Fibroblast of lung (primary cell): ENCODE measurements around the gene GMEB1. TPM values are rescaled to one million over a fixed set of nuclear protein-coding genes. Genes with fewer than 3 reads are reported as not detected.

Source experiments
- DNase-seq, 2 donors: peaks; one replicate each; pipeline versions ENCODE4 v3.0.0 to v3.0.0-alpha.2; 2010; ENCODE audit warnings: low read depth in 2 of 2
- H2AFZ ChIP-seq: 2 replicates; pipeline ENCODE4 v1.5.1; 2012; ENCODE audit warnings: low read length, control low read depth, inconsistent platforms
- H3K27ac ChIP-seq: 2 replicates; pipeline ENCODE4 v1.5.1; 2011; ENCODE audit warnings: low read length, control low read depth; ENCODE audit not compliant: insufficient read depth
- H3K27me3 ChIP-seq: 2 replicates; pipeline ENCODE4 v1.5.1; 2011; ENCODE audit warnings: mild to moderate bottlenecking, low read length; ENCODE audit not compliant: control insufficient read depth, insufficient read depth
- H3K36me3 ChIP-seq: 2 replicates; pipeline ENCODE4 v1.5.1; 2011; ENCODE audit warnings: low read length; ENCODE audit not compliant: control insufficient read depth, insufficient read depth
- H3K4me1 ChIP-seq: 2 replicates; pipeline ENCODE4 v1.5.1; 2011; ENCODE audit warnings: low read length; ENCODE audit not compliant: control insufficient read depth, insufficient read depth; ENCODE audit errors: extremely low read depth
- H3K4me2 ChIP-seq: 2 replicates; pipeline ENCODE4 v1.5.1; 2011; ENCODE audit warnings: low read length, control low read depth; ENCODE audit not compliant: insufficient read depth; ENCODE audit errors: extremely low read depth
- H3K4me3 ChIP-seq, 4 experiments: fragments of 200-600 bp in 1 of 4; sonication (generic) in 1 of 4; replicated peaks in 1 of 4; 2 replicates each; pipeline ENCODE4 v1.5.1; 2011 to 2016; ENCODE audit warnings: low read length in 4 of 4, low read depth in 3 of 4, mild to moderate bottlenecking in 3 of 4, control low read depth in 2 of 4, inconsistent platforms in 1 of 4, mixed read lengths in 1 of 4; ENCODE audit not compliant: insufficient read depth in 1 of 4; ENCODE audit errors: control extremely low read depth in 1 of 4
- H3K79me2 ChIP-seq: 2 replicates; pipeline ENCODE4 v1.5.1; 2012; ENCODE audit warnings: mild to moderate bottlenecking, low read length, inconsistent platforms; ENCODE audit not compliant: control insufficient read depth, insufficient read depth
- H3K9ac ChIP-seq: 2 replicates; pipeline ENCODE4 v1.5.1; 2011; ENCODE audit warnings: mild to moderate bottlenecking, low read length, control low read depth; ENCODE audit not compliant: insufficient read depth
- H3K9me3 ChIP-seq: 2 replicates; pipeline ENCODE4 v1.5.1; 2012; ENCODE audit warnings: low read depth, low read length; ENCODE audit not compliant: control insufficient read depth, insufficient read depth
- H4K20me1 ChIP-seq: 2 replicates; pipeline ENCODE4 v1.5.1; 2011; ENCODE audit warnings: low read length; ENCODE audit not compliant: control insufficient read depth, insufficient read depth; ENCODE audit errors: extremely low read depth
- EZH2 ChIP-seq: IDR thresholded peaks from 2 replicates; pipeline ENCODE4 v1.5.1; 2012; ENCODE audit warnings: low read length, control low read depth, mild to moderate bottlenecking; ENCODE audit errors: missing control alignments
- polyA plus RNA-seq, 2 donors: library from polyadenylated mRNA; depleted of rRNA in 1 of 2; stranded (reverse) in 1 of 2; unstranded in 1 of 2; fragments of >200 nt; gene quantifications; 2 replicates each; pipeline ENCODE4 v1.2.1, GENCODE V29; 2011 to 2012; ENCODE audit warnings: missing spikeins in 1 of 2
- total RNA-seq: library from RNA; depleted of rRNA; stranded (reverse); fragments of >200 nt; gene quantifications from 2 replicates; pipeline ENCODE4 v1.2.1, GENCODE V29; 2014
- TF ChIP-seq, protein P1 (sequence below), 2 donors: IDR thresholded peaks in 1 of 2; conservative IDR thresholded peaks in 1 of 2; 1 replicate in 1 of 2; 2 replicates in 1 of 2; pipeline ENCODE4 v1.5.1; 2011 to 2012; ENCODE audit warnings: low read length in 2 of 2, control low read depth in 1 of 2, inconsistent platforms in 1 of 2, low read depth in 1 of 2, mild to moderate bottlenecking in 1 of 2

GMEB1 gene
- total and polyA plus RNA-seq, 2 donors (not counting 1 experiment from before 2014, with no cell fraction given), result 5.4 to 8.9 TPM

GRCh38 chr1:28640766-28641165, 27.8 kb upstream of the GMEB1 start:
- no peak overlapping the region for H3K4me2 ChIP-seq
- H3K27me3 ChIP-seq, result no peaks in the 10 kb centered on the region
- no peak overlapping the region for H3K4me3 ChIP-seq
- TF ChIP-seq, protein P1, sequence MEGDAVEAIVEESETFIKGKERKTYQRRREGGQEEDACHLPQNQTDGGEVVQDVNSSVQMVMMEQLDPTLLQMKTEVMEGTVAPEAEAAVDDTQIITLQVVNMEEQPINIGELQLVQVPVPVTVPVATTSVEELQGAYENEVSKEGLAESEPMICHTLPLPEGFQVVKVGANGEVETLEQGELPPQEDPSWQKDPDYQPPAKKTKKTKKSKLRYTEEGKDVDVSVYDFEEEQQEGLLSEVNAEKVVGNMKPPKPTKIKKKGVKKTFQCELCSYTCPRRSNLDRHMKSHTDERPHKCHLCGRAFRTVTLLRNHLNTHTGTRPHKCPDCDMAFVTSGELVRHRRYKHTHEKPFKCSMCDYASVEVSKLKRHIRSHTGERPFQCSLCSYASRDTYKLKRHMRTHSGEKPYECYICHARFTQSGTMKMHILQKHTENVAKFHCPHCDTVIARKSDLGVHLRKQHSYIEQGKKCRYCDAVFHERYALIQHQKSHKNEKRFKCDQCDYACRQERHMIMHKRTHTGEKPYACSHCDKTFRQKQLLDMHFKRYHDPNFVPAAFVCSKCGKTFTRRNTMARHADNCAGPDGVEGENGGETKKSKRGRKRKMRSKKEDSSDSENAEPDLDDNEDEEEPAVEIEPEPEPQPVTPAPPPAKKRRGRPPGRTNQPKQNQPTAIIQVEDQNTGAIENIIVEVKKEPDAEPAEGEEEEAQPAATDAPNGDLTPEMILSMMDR (conservative IDR thresholded peaks at IDR 0.05 in 1 of 2, IDR thresholded peaks at IDR 0.05 in 1 of 2; ENCODE audit: low read depth in 1 of 2, low read length in 2 of 2), result peak in 1 of 2 donors; percentile 39
- TF ChIP-seq EZH2, result no peak
- H2AFZ ChIP-seq, result no peak overlapping the region
- H3K4me1 ChIP-seq, result peaks cover 8% of the 10 kb centered on the region
- no peak overlapping the region for H3K9ac ChIP-seq
- H4K20me1 ChIP-seq, result no peaks in the 10 kb centered on the region
- peaks cover 9% of the 10 kb centered on the region for H3K79me2 ChIP-seq
- no peaks in the 10 kb centered on the region for H3K36me3 ChIP-seq
- no peaks in the 10 kb centered on the region for H3K9me3 ChIP-seq
- no peak overlapping the region for H3K27ac ChIP-seq
- DNase-seq, result peak in 1 of 2 donors; percentile 8

GRCh38 chr1:28642056-28642846, 26.3 kb upstream of the GMEB1 start:
- H3K4me3 ChIP-seq, result peak overlapping the region; percentile 86 to 100 (median 98)
- peaks cover 10% of the 10 kb centered on the region for H3K4me1 ChIP-seq
- H2AFZ ChIP-seq, result peak overlapping the region; percentile 100
- no peaks in the 10 kb centered on the region for H3K27me3 ChIP-seq
- TF ChIP-seq, protein P1 (conservative IDR thresholded peaks at IDR 0.05 in 1 of 2, IDR thresholded peaks at IDR 0.05 in 1 of 2; ENCODE audit: low read depth in 1 of 2, low read length in 2 of 2), result no peak
- TF ChIP-seq EZH2, result no peak
- no peaks in the 10 kb centered on the region for H3K9me3 ChIP-seq
- peak in 1 of 2 donors; percentile 8 for DNase-seq
- peak overlapping the region; percentile 64 for H3K4me2 ChIP-seq
- H3K36me3 ChIP-seq, result no peaks in the 10 kb centered on the region
- H4K20me1 ChIP-seq, result no peaks in the 10 kb centered on the region
- peak overlapping the region; percentile 94 for H3K9ac ChIP-seq
- H3K79me2 ChIP-seq, result peaks cover 7% of the 10 kb centered on the region
- peak overlapping the region; percentile 92 for H3K27ac ChIP-seq

GRCh38 chr1:28642847-28643635, 25.5 kb upstream of the GMEB1 start, which contains the start of gene TAF12:
TSS of gene TAF12 (minus strand) at chr1:28643067. CDS start at chr1:28622081, 20,986 bp downstream.
- TF ChIP-seq, protein P1 (conservative IDR thresholded peaks at IDR 0.05 in 1 of 2, IDR thresholded peaks at IDR 0.05 in 1 of 2; ENCODE audit: low read depth in 1 of 2, low read length in 2 of 2), result peak; percentile 16 to 24
- no peak for TF ChIP-seq EZH2
- Histone ChIP-seq H3K27ac (peak within 1 kb of the TSS; percentile 92), H3K9me3 (no peaks in the 10 kb centered on the region), H4K20me1 (no peaks in the 10 kb centered on the region), H3K79me2 (peaks cover 7% of the 10 kb centered on the region), H3K27me3 (no peaks in the 10 kb centered on the region), H3K4me1 (peaks cover 13% of the 10 kb centered on the region), H3K4me2 (peak within 1 kb of the TSS; percentile 98), H3K4me3 (peak within 1 kb of the TSS; percentile 96 to 100 (median 100)), H2AFZ (peak within 1 kb of the TSS; percentile 100), H3K9ac (peak within 1 kb of the TSS; percentile 94), H3K36me3 (no peaks in the 10 kb centered on the region)
- DNase-seq, result peak; percentile 93 to 95
